Ovary (tissue), 9 donors: ENCODE measurements around the gene RIC8B. TPM values are rescaled to one million over a fixed set of nuclear protein-coding genes. Genes with fewer than 3 reads are reported as not detected.

ENCODE experiments used
- DNase-seq, 5 donors: peaks; one replicate each; pipeline ENCODE4 v3.0.0-alpha.2; 2019 to 2020
- H3K27ac ChIP-seq, 2 donors: fragments of 200-600 bp; one replicate each; pipeline versions ENCODE4 v1.5.1 to v1.8.0; 2019 to 2022
- H3K27me3 ChIP-seq: fragments of 200-600 bp; one replicate; pipeline ENCODE4 v1.8.0; 2022
- H3K36me3 ChIP-seq: fragments of 200-600 bp; sonication (generic); one replicate; pipeline ENCODE4 v1.5.1; 2019
- H3K4me1 ChIP-seq: one replicate; pipeline ENCODE4 v1.8.1; 2013; ENCODE audit warnings: mild to moderate bottlenecking, moderate library complexity; ENCODE audit not compliant: insufficient read depth
- H3K4me3 ChIP-seq: fragments of 200-600 bp; sonication (generic); one replicate; pipeline ENCODE4 v1.5.1; 2017
- H3K9me3 ChIP-seq, 2 donors: fragments of 200-600 bp in 1 of 2; sonication (generic) in 1 of 2; one replicate each; pipeline versions ENCODE4 v1.5.1 to v1.8.1; 2013 to 2019; ENCODE audit warnings: mild to moderate bottlenecking in 1 of 2, moderate library complexity in 1 of 2
- CTCF ChIP-seq, 3 donors: fragments of 450-650 bp in 2 of 3; fragments of 200-600 bp in 1 of 3; IDR thresholded peaks; one replicate each; pipeline versions ENCODE4 v1.5.1 to v1.8.0; 2016 to 2022; ENCODE audit warnings: antibody characterized with exemption in 3 of 3, mild to moderate bottlenecking in 1 of 3
- EP300 ChIP-seq: sonication (generic); formaldehyde crosslinking; IDR thresholded peaks from one replicate; pipeline ENCODE4 v1.6.1; 2017; ENCODE audit warnings: antibody characterized with exemption
- POLR2A ChIP-seq: fragments of 450-650 bp; IDR thresholded peaks from one replicate; pipeline ENCODE4 v1.6.1; 2017; ENCODE audit warnings: antibody characterized with exemption, mild to moderate bottlenecking, moderate library complexity
- WGBS, 3 donors: extraction: QIAGEN DNeasy Blood & Tissue Kit in 1 of 3; methylation state at CpG; one replicate each; pipeline versions ENCODE4 v1.1.5 to v1.1.7; 2013 to 2017; 5-methylcytosine and 5-hydroxymethylcytosine counted together
- intact Hi-C, 4 donors: fragments of 100-400 bp; cut with DNase I; formaldehyde crosslinking; loops; one replicate each; pipeline versions ENCODE4 v1.11.0 to v1.15.1; 2022 to 2023
- polyA plus RNA-seq, 2 donors: library from polyadenylated mRNA; stranded (reverse); fragments of 200-250 nt in 1 of 2; fragments of 350-450 nt in 1 of 2; fragmentation: Illumina TruSeq in 1 of 2; extraction: RNeasy Lipid Tissue Mini Kit (QIAGEN cat#74804) in 1 of 2; gene quantifications; one replicate each; pipeline ENCODE4 v1.2.3, GENCODE V29; 2013 to 2014
- total RNA-seq, 7 donors: library from RNA; depleted of rRNA in 2 of 7; stranded (reverse); fragments of >200 nt in 2 of 7; fragmentation: NEBNext Ultra II Directional in 3 of 7; extraction: Animal tissue kit (Norgen Biotek cat#: 25700) in 3 of 7; gene quantifications; one replicate each; pipeline versions ENCODE4 v1.1.0 to v1.2.4, GENCODE V29; 2016 to 2023
- donor health status: DM: no; HTN: no; CAD: no; lungs with moderate emphysema.
- donor health status: DM: no; HTN: no; CAD: no.
- donor health status: Bipolar disorder and iron deficiency.
- donor health status: DM: yes; HTN: yes; CAD: no.
- donor health status: DM: no; HTN: no; CAD: no.
- donor health status: DM: yes; HTN: yes; CAD: no.

RIC8B gene
- total and polyA plus RNA-seq, 9 donors, result 6.9 to 26.7 (median 16.3) TPM

- Histone ChIP-seq H3K9me3 (no peaks in the 10 kb centered on the region), H3K4me1 (no peaks in the 10 kb centered on the region), H3K27me3 (no peaks in the 10 kb centered on the region), H3K27ac (no peak overlapping the region), H3K36me3 (no peaks in the 10 kb centered on the region), H3K4me3 (no peak overlapping the region)
- TF ChIP-seq POLR2A (no peak), EP300 (no peak), CTCF (IDR thresholded peaks at IDR 0.05) (no peak)
- no peak for DNase-seq
- WGBS, 3 donors, result 88 to 91% (median 88%) methylated on average over 2 of the region's 2 CpGs
- intact Hi-C loops, result loop anchor here in 2 of 4 donors (10.0 kb wide), 1 partner anchor 463 kb away; no protein-coding TSS in a partner anchor
Measured at GRCh38 chr12:106847861-106848260, 73.4 kb downstream of the RIC8B start.

GRCh38 chr12:106851306-106851705, 76.8 kb downstream of the RIC8B start:
- H3K36me3 ChIP-seq, result no peaks in the 10 kb centered on the region
- no peak for DNase-seq
- no peak overlapping the region for H3K27ac ChIP-seq
- 88 to 92% (median 90%) methylated on average over 5 of the region's 5 CpGs for WGBS, 3 donors
- no peaks in the 10 kb centered on the region for H3K4me1 ChIP-seq
- intact Hi-C loops, result no loop called here
- no peaks in the 10 kb centered on the region for H3K27me3 ChIP-seq
- no peak overlapping the region for H3K4me3 ChIP-seq
- H3K9me3 ChIP-seq, result no peaks in the 10 kb centered on the region
- no peak for TF ChIP-seq POLR2A
- no peak for TF ChIP-seq CTCF (IDR thresholded peaks at IDR 0.05)
- no peak for TF ChIP-seq EP300

- intact Hi-C loops, result no loop called here
- H3K36me3 ChIP-seq, result no peaks in the 10 kb centered on the region
- 95 to 98% (median 97%) methylated on average over 4 of the region's 4 CpGs for WGBS, 3 donors
Measured at GRCh38 chr12:106854723-106855122, 80.2 kb downstream of the RIC8B start.

GRCh38 chr12:106855221-106855758, 80.8 kb downstream of the RIC8B start:
- 93 to 96% (median 94%) methylated on average over 2 of the region's 2 CpGs for WGBS, 3 donors
- no peak for DNase-seq
- Histone ChIP-seq H3K9me3 (no peaks in the 10 kb centered on the region), H3K27me3 (no peaks in the 10 kb centered on the region), H3K4me1 (no peaks in the 10 kb centered on the region), H3K27ac (no peak overlapping the region), H3K36me3 (no peaks in the 10 kb centered on the region), H3K4me3 (no peak overlapping the region)
- intact Hi-C loops, result no loop called here
- TF ChIP-seq CTCF (IDR thresholded peaks at IDR 0.05) (no peak), POLR2A (no peak), EP300 (no peak)

More at GRCh38 chr12:106854723-106855122, 80.2 kb downstream of the RIC8B start:
- no peak overlapping the region for H3K4me3 ChIP-seq
- no peaks in the 10 kb centered on the region for H3K4me1 ChIP-seq
- no peak for DNase-seq
- TF ChIP-seq POLR2A, result no peak
- no peak for TF ChIP-seq CTCF (IDR thresholded peaks at IDR 0.05)
- TF ChIP-seq EP300, result no peak
- H3K27me3 ChIP-seq, result no peaks in the 10 kb centered on the region
- no peak overlapping the region for H3K27ac ChIP-seq
- no peaks in the 10 kb centered on the region for H3K9me3 ChIP-seq
